H1 (cell line): ENCODE results near the gene SOD2. TPM values are rescaled to one million over a fixed set of nuclear protein-coding genes. Genes with fewer than 3 reads are reported as not detected.

Source experiments
- CBX5 ChIP-seq: fragments of 300-800, 300-1000 bp; sonication (generic); IDR thresholded peaks from 2 replicates; pipeline ENCODE4 v1.7.1; 2016; ENCODE audit warnings: antibody characterized with exemption, low read length, low read depth
- CBX8 ChIP-seq: fragments of 300-800, 300-1000 bp; sonication (generic); IDR thresholded peaks from 2 replicates; pipeline ENCODE4 v1.7.1; 2016; ENCODE audit warnings: low read depth, low read length, borderline replicate concordance
- CHD2 ChIP-seq: IDR thresholded peaks from 2 replicates; pipeline ENCODE4 v1.6.1; 2012; ENCODE audit warnings: low read length, improper control_type of control experiment
- CTBP2 ChIP-seq: IDR thresholded peaks from 2 replicates; pipeline ENCODE4 v1.7.0; 2011; ENCODE audit warnings: borderline replicate concordance, mild to moderate bottlenecking, moderate library complexity, mixed read lengths, low read length; ENCODE audit not compliant: insufficient read depth, insufficient read length
- EP300 ChIP-seq, 2 experiments: IDR thresholded peaks; 1 replicate in 1 of 2; 2 replicates in 1 of 2; pipeline ENCODE4 v1.6.1; 2011 to 2012; ENCODE audit warnings: low read depth in 2 of 2, low read length in 2 of 2, mild to moderate bottlenecking in 2 of 2, borderline replicate concordance in 1 of 2, inconsistent platforms in 1 of 2, moderate library complexity in 1 of 2
- EZH2 ChIP-seq: fragments of 200-600 bp; sonication (generic); IDR thresholded peaks from 2 replicates; pipeline ENCODE4 v1.7.1; 2012; ENCODE audit warnings: low read depth, mild to moderate bottlenecking, moderate library complexity, low read length, inconsistent platforms; ENCODE audit not compliant: severe bottlenecking
- FOSL1 ChIP-seq: IDR thresholded peaks from 2 replicates; pipeline ENCODE4 v1.6.1; 2011; ENCODE audit warnings: mild to moderate bottlenecking, low read depth, low read length, moderate library complexity; ENCODE audit not compliant: insufficient read depth
- JUN ChIP-seq: IDR thresholded peaks from 2 replicates; pipeline ENCODE4 v1.6.1; 2011; ENCODE audit warnings: low read depth, mild to moderate bottlenecking, improper control_type of control experiment, low read length
- POU5F1 ChIP-seq: IDR thresholded peaks from 2 replicates; pipeline ENCODE4 v1.6.1; 2011; ENCODE audit warnings: low read depth, mild to moderate bottlenecking, low read length, moderate library complexity
- SAP30 ChIP-seq: fragments of 300-600 bp; sonication (generic); IDR thresholded peaks from 2 replicates; pipeline ENCODE4 v1.7.1; 2012; ENCODE audit warnings: low read length, moderate library complexity, mild to moderate bottlenecking, inconsistent platforms; ENCODE audit not compliant: insufficient read depth, insufficient replicate concordance
- SP2 ChIP-seq: IDR thresholded peaks from 2 replicates; pipeline ENCODE4 v1.6.1; 2012; ENCODE audit warnings: mild to moderate bottlenecking, low read length, inconsistent platforms
- polyA plus RNA-seq, 7 experiments: library from polyadenylated mRNA; depleted of rRNA in 3 of 7; stranded (reverse) in 5 of 7; unstranded in 2 of 7; fragments of >200 nt in 5 of 7; fragments of 200-250 nt in 2 of 7; gene quantifications; 1 replicate in 5 of 7; 2 replicates in 1 of 7; 4 replicates in 1 of 7; pipeline versions ENCODE4 v1.2.1 to v1.2.3, GENCODE V29; 2011 to 2013; ENCODE audit warnings: missing spikeins in 2 of 7, mixed read lengths in 2 of 7
- total RNA-seq: library from RNA; stranded (reverse); fragmentation: NEBNext Ultra II Directional; extraction: Animal tissue kit (Norgen Biotek cat#: 25700); gene quantifications from 2 replicates; pipeline ENCODE4 v1.2.1, GENCODE V29; 2021

The SOD2 gene
- total and polyA plus RNA-seq, 2 of the 8 experiments (the other 6 are each of a cell fraction or from before 2014, with no cell fraction given) = 31.1 to 88.7 TPM

- TF ChIP-seq SAP30 (no peak), CHD2 (no peak), POU5F1 (no peak), CBX8 (no peak), FOSL1 (no peak), SP2 (no peak), EP300 (IDR thresholded peaks at IDR 0.05; ENCODE audit: borderline replicate concordance in 1 of 2, low read depth in 2 of 2, low read length in 2 of 2) (peak in 1 of 2 experiments; percentile 96; a peak in 2 of 3 replicates), EZH2 (no peak), JUN (no peak), CTBP2 (no peak), CBX5 (no peak)
Observed at GRCh38 chr6:159693128-159693893, at the start of gene SOD2 (continued).
